GM10248 (cell line): Measurements from ENCODE around the gene SGCD.

Experiments used
- CTCF ChIA-PET: fragments of 300-600 bp; sonication (Branson Sonifier 250); formaldehyde crosslinking; extraction: SDS; loops from one replicate; lab custom pipeline; 2021; ENCODE audit warnings: antibody characterized with exemption; lab: Yijun Ruan, JAX
- POLR2A ChIA-PET: fragments of 350-650 bp; sonication (Branson Sonifier 250); formaldehyde crosslinking; extraction: SDS; loops from one replicate; lab custom pipeline; 2020; ENCODE audit warnings: antibody characterized with exemption; lab: Yijun Ruan, JAX
- DNase-seq: peaks from one replicate; pipeline ENCODE4 v3.0.0; 2012; ENCODE audit errors: extremely low spot score
- TF ChIP-seq, protein P1 (sequence below): IDR thresholded peaks from 2 replicates; pipeline ENCODE4 v1.5.1; 2012; ENCODE audit warnings: mild to moderate bottlenecking, low read depth; ENCODE audit errors: extremely low read depth, missing control alignments, control extremely low read depth

The SGCD gene

DNA sequence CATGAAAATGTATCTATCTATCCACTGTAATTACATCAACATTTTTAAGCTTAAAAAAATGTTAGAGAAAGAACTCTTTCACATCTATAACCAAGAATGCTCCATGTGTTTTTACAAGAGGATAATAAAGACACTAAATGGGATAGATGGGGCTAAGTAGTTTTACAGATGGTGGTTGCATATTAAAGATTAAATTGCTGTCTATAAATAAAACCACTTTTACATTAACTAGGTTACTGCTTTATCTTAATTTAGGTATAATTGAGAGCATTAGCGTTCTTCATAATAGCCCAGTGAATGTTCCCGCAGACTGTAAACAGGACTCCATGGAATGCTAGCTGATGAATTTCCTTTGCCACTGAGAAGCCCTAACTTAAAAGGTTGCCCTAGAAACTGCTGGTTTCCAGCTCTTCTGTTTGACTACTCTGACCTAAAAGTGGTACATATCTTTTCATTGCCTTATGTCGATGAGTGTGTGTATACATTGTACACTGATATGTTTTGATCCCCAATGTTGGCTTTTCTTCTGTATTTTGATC is 117.9 kb downstream of the SGCD start:
- TF ChIP-seq, protein P1, sequence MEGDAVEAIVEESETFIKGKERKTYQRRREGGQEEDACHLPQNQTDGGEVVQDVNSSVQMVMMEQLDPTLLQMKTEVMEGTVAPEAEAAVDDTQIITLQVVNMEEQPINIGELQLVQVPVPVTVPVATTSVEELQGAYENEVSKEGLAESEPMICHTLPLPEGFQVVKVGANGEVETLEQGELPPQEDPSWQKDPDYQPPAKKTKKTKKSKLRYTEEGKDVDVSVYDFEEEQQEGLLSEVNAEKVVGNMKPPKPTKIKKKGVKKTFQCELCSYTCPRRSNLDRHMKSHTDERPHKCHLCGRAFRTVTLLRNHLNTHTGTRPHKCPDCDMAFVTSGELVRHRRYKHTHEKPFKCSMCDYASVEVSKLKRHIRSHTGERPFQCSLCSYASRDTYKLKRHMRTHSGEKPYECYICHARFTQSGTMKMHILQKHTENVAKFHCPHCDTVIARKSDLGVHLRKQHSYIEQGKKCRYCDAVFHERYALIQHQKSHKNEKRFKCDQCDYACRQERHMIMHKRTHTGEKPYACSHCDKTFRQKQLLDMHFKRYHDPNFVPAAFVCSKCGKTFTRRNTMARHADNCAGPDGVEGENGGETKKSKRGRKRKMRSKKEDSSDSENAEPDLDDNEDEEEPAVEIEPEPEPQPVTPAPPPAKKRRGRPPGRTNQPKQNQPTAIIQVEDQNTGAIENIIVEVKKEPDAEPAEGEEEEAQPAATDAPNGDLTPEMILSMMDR, result no peak
- ChIA-PET CTCF (interaction anchor here (1.1 kb wide), 1 partner anchor 9 kb away, joined by 3 read pairs; no protein-coding TSS in a partner anchor), POLR2A (no interaction called here)
- DNase-seq, result no peak

DNA sequence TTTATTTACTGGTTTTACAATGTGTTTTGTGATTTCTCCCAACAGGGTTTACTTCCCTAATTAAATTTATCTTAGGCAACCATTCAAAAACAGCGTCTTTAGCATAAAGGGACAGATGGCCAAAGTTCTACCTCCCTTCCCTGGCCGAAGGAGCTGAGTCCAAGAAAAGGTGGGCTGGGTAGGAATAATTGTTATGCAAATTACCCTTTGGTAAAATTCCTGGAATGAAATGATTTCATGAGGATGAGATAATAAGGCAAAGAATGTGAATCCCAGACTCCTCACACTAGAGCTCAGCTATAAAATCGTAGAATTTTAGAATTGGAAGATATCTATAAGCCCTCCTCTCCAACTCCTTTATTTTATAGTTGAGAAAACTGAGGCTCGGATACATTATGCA is 119.6 kb downstream of the SGCD start:
- CTCF ChIA-PET, result interaction anchor here (1.3 kb wide), 1 partner anchor 9 kb away, joined by 3 read pairs; no protein-coding TSS in a partner anchor
- POLR2A ChIA-PET, result no interaction called here
- DNase-seq, result no peak
- TF ChIP-seq, protein P1, result no peak

DNA sequence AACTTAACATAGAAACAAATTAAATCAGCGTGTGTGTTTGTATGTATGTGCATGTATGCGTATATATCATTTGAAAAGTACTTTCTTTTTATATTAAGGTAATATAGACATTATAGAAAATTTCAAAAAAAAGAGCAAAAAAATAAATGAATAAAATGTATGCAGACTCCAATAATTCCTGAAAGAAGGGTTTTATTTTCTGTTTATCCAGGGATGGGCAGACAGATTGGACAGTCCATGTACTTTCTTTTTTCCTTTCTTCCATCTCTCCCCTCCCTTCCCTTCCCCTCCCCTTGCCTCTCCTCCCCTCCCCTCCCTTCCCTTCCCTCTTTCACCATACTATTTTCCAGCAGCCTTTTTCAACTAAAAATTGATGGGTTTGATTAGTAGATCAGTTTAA is 123.8 kb downstream of the SGCD start:
- TF ChIP-seq, protein P1, result no peak
- CTCF ChIA-PET, result interaction anchor here (1.2 to 2.2 kb wide), 2 partner anchors 13 to 17 kb away, joined by 4 to 5 read pairs; no protein-coding TSS in a partner anchor
- no peak for DNase-seq
- POLR2A ChIA-PET, result no interaction called here

DNA sequence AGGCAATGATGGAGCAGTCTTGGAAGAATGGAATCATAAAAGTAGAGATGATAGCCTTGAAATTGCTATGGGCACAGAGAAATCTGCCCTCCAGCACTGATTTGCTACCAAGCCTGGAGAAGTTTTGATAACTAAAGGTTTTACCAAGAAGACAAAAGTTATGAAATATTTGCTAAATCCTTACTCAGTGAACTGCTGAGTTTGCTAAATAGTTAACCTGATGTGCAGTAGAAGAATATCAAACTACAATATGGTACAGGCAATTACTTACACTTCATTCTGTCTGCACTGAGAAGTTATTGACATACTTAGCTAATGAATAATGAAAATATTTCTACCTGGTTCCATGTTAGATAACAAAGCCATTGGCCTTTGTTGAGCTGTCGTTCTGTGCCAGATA is 124.5 kb downstream of the SGCD start:
- POLR2A ChIA-PET, result no interaction called here
- no peak for DNase-seq
- TF ChIP-seq, protein P1, result no peak
- CTCF ChIA-PET, result interaction anchor here (0.7 to 2.2 kb wide), 3 partner anchors 10 to 12 kb away, joined by 3 to 6 read pairs (median 5); no protein-coding TSS in a partner anchor

DNA sequence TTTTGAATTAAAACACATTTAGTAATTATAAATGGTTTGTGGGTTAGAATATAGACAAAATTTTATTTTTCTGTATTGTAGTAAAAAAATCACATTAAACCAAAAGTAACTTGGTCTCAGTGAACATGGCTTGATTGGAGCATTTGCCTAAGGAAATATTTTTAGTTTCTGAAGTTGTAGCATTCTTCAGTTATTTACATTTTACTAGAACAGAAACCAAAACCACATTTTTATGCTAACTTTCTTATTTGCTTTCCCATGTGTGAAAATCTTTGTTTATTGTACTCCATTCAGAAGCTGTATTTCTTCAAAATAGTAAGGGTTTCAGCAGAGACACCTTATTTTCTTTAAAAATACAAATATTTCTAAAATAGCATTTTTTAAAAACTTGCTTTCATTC is 129.9 kb downstream of the SGCD start:
- no peak for DNase-seq
- ChIA-PET CTCF (interaction anchor here (0.7 to 1.4 kb wide), 4 partner anchors 8 to 24 kb away, joined by 3 to 4 read pairs (median 3); no protein-coding TSS in a partner anchor), POLR2A (no interaction called here)
- TF ChIP-seq, protein P1, result no peak

DNA sequence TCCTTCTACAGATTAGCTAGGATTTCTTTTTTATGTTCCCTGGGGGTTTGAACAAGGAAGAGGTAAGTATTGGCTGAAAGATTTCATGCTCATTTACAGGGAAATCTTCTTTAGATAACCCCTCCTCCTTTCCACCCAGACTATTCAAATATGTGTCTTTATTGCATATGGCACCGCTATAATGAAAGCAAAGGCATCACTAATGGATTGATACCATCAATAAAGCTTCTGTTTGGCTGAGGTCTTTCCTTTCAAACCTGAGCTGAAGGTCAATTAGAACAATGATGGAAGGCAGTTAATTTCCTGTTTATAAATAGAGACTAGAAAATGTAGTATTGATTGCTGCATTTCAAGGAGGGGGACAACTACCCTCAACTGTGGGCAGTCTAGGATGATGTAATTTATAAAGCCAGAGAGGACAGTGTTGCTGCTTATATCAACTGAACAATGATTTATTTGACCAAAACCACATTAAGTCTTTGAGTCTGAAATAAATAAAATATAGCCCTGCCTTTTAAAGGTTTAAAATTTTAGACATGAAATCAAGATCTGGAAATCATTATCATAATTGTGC is 132.9 kb downstream of the SGCD start:
- DNase-seq, result no peak
- CTCF ChIA-PET, result interaction anchor here (0.8 to 1.3 kb wide), 3 partner anchors 10 to 187 kb away, joined by 3 read pairs; no protein-coding TSS in a partner anchor
- TF ChIP-seq, protein P1, result no peak
- POLR2A ChIA-PET, result no interaction called here
